ENCODE data around the gene ABHD3. TPM values are rescaled to one million over a fixed set of nuclear protein-coding genes. Genes with fewer than 3 reads are reported as not detected.
A peak's percentile ranks its signal among the peaks of the same experiment; 100 is the strongest.
"Not testable (repeated sequence)": the region's sequence is repeated elsewhere in the genome, so short reads cannot be mapped to it uniquely, and the experiment has no call there.

The ABHD3 gene
- total RNA-seq, 1 donor from 2014 or later: 12.9 TPM

DNA sequence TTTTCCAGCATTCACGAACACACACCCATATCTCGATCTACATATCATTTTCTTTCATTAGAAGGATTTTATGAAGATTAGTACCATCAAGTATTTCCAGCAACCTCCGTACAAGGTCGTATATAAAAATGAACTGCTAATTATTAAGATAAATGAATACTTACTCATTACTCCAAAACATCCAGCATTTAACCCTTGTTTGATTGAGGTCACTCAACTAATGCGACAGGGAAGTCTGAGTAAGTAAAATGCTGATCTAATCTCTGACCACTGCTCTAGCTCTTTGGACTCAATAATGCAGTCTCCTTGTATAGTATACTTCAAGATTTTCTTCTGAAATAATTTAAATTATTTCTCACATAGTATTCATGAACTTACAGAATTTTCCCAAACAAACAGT lies 2.0 kb downstream of the ABHD3 start:
- ATAC-seq: no peak

DNA sequence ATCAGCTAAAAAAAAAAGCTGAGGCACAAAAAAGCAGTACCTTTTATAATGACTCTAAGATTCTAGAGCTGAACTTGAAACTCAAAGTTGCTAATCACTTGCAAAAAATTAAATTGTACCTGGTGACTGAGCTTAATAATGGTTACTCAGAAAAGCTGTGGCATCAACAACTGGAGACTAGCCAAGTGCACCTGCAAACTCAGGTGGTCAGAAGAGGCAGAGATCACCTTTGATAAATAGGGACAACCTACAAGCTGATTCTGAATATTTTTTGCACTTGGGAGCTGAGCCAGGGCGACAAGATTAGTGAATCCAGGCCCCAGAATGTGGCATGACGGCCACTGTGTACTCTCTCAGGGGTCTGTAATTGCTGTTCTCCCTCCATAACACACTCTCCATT lies 3.0 kb downstream of the ABHD3 start:
- ATAC-seq: no peak

DNA sequence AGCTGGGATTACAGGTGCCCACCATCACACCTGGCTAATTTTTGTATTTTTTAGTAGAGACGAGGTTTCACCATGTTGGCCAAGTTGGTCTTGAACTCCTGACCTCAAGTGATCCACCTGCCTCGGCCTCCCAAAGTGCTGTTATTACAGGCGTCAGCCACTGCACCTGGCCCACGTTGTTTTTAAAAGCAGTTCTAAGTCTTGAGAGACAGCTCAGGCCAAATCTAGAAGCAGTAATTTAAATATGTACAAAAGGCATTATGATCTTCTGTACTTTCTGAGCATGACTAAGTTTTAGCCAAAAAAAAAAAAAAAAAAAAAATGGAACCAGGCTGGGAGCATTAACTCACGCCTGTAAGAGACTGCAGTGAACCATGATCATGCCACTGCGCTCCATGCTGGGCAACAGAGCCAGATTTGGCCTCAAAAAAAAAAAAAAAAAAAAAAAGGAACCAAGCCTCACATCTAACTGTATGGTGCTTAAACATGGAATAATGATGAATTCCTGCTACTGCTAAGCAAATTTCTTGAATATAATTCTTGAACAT lies 4.0 kb downstream of the ABHD3 start:
- ATAC-seq: no peak

DNA sequence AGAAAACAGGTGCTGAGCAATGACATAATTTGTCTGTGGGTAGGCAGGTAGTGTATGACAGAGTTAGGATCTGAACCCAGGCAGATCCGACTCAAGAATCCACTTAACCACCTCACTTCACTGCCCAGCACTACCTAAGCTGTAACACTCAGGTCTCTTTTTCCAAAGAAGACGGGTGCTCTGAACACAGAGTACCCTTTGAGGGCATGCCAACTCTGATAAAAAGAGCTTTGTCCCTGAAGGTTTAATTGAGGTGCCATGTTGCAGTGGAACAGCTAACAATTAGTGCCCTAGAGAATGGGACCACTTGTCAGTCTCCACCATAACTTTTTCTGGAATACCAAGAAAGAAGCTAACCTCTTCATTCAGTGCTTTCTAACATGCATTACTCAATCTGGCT lies 11.3 kb downstream of the ABHD3 start:
- ATAC-seq: no peak

DNA sequence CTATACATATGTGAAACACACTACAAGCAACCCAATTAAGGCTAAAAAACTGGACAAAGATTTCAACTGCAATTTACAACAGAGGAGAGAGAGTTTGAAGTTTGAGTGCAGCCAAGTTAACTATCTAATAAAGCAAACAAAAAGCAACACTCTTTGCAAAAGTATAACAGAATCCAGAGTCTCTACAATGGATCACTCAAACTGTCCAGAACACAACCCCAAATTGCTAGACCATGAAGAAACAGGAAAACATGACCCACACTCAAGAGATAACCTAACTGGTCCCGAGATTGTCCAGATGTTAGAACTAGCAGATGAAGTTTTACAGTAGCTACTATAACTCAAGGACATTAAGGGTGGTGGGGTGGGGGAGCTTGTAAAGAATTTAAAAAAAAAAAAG lies 14.8 kb downstream of the ABHD3 start:
- no peak for ATAC-seq

DNA sequence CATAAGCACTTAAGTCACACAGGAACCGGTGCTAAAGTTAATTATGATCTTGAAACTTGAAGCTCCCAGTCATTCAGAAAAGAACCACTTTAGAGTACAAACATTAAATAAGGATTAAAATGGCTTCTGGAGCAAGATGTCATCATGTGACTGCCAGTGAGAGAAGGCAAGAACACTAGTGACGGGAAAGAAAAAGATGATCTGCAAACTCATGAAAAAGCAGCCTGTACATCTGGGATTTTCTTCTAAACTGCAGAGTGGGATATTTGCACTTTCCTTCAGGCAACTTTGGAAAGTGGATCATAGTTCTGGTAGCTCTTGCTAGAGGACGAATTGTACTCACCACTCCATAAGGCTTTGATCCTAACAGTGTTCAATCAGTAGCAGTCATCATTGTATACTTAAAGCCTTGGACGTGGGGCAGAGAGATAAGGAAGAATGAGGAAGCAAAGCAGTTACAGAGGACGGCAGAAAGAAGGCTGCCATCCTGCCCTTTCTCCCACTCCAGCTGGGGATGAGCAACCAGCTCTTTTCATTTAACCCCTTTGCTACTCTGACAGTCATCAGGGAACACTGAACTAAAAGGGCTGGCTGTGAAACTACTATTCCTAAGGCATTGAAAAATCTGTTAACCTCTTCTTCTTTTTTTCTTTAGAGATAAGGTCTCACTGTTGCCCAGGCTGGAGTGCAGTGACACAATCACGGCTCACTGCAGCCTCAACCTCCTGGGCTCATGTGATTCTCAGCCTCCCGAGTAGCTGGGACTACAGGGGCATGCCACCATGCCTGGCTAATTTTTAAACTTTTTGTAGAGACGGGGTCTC lies 18.1 kb downstream of the ABHD3 start:
- no peak for ATAC-seq

DNA sequence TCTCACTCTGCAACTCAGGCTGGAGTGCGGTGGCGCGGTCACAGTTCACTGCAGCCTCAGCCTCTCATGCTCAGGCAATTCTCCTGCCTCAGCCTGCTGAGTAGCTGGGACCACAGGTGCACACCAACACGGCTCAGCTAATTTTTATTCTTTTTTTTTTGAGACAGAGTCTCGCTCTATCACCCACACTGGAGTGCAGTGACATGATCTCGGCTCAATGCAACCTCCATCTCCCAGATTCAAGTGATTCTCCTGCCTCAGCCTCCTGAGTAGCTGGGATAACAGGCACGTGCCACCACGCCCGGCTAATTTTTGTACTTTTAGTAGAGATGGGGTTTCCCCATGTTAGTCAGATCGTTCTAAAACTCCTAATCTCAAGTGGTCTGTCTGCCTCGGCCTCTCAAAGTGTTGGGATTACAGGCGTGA lies 19.0 kb downstream of the ABHD3 start:
- ATAC-seq: peak; percentile 29

DNA sequence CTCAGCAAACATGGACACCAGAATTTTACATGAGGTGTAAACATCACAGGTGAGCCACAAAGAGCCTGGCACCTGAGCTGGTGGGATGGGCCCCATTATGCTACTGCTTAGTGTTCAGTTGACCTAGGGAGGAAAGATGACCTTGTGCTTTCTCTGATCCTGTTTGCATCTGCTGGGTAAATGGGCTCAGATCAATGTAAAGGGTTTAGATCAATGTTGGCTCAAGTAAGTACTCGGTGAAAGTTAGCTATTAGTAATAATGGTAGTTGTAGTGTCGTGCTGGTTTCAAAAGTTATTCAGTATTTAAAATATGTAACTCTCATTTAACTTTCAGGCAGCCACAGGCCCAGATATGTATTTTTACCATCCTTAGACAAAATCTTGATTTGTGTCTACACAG lies 19.8 kb downstream of the ABHD3 start:
- no peak for ATAC-seq

DNA sequence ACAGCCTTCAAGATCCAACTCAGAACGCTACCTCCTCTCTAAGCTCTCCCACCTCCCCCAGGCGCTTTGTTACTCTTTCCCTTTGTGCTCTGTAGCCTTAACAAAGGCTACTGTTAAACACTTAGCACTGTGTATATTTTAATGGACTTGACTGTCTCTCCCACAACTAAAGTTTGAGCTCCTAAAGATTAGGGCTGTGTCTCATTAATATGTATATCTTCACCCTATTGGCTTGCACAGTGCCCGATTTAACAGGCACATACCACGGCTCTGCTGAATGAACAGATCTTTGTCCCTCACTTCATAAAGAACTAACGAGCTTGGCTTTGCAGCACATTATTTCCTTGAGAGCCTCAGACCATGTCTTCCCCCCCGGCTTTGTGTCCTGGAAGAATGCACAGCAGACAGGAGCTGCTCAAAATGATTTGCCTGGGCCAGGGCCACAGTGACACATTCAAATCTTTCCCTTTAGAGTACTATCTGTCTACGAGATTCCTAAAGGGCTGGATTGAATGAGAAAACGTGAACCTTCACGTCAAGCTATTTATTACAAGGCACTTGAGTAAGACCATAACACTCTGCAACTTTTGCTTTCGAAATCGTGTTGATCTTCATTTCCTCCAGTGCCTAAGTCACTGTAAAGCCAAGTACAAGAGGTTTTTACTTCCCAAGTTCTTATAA lies 22.1 kb downstream of the ABHD3 start:
- no peak for ATAC-seq

DNA sequence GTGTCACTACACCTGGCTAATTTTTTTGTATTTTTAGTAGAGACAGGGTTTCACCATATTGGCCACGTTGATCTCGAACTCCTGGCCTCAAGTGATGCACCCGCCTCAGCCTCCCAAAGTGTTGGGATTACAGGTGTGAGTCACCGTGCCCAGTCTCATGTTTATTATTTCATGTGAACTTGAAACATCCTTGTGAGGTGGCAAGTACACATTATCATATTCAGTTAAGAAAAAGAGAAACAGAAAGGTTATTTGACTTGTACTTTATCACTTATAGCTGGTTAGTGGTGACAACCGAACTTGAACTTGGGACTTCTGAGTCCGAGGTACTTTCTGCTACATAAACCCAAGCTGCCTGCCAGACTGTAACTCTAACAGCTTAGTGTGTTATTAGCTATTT lies 24.4 kb downstream of the ABHD3 start:
- ATAC-seq: no peak

DNA sequence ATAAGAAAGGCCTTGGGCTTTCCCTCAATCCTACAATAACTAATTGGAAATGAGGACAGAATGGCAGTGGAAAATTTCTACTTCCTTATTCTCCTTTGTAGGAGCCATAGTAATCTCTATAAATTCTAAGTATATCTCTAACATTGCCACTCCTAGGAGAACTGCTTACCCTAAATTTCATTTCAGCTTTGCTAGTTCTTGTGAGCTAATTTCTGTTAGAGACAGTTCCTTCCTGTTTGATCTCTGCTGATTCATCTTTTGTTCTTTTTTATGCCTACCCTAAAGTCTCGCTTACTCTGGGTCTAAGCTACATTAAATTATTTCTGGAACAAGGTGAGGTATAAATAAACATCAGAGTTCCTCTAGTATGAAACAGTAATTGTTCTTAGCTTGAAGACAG lies 25.7 kb downstream of the ABHD3 start:
- peak; percentile 35 for ATAC-seq

DNA sequence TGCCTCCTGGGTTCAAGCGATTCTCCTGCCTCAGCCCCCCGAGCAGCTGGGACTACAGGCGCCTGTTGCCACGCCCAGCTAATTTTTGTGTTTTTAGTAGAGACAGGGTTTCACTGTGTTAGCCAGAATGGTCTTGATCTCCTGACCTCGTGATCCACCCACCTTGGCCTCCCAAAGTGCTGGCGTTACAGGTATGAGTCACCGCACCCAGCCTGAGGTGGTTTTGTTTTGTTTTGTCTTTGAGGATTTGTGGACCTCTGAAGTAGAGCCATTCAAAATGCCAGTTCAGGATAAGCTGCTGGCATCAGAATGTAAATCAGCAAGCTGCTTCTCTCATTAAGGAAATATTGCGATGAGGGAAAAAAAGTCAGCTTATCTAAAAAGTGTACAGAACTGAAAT lies 29.2 kb downstream of the ABHD3 start:
- ATAC-seq: peak; percentile 63

DNA sequence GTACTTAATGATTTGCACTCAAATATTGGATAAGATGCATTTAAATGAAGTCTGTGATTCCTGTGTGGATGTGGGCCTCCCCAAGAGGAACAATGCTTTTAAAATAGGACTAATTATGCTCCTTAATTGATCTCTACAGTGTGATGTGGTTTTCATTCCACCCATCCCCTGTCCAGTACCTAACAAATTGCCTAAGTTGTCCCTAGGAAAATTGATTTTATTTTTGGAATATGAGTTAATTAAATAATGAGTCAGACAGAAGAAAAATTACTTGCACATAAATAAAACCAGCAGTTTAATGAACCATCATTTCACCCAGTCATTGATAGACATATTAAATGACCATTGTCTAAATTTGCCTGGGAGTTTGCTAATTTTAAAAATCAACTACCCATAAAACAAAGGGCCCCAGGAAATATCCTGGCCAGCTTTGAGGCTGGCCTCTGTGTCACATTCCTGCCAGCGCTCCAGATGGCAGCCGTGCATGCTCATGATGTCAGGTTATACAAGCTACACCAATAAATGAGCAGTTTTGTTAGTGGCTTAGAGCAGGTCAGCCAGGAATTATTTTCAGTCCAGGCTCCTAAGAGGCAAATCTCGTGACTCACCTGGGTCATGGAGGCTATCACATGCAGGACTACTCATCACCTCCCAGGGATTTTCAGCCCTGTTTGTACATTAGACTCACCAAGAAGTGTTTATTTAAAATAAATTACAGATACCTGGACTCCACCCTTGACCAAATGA lies 31.9 kb downstream of the ABHD3 start:
- peak; percentile 89 for ATAC-seq

DNA sequence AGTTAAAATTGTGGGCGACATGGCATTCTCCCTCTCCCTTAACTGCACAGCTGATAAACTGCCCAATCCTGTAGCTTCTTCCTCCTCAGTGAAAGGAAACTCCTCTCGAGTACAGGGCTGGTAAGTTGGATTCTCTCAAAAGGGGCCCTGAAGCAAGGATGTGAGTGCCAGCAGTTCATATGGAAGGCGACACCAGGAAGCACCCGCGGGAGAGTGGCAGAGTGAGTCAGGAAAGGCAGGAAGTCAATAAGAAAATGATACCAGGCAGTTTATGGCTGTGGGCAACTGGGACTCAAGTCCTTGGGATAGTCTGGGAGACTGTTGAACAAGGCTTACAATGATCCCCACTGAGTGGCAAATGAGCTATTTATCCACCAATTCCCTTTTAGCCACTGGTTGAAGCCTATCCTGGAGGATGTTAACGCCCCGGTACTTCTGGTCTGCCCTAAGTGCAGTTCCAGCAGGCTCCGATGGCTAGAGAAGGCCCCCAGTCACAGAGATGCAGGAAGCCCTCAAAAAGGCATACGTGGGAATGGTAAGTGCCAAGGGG lies 34.8 kb downstream of the ABHD3 start:
- peak; percentile 51 for ATAC-seq

DNA sequence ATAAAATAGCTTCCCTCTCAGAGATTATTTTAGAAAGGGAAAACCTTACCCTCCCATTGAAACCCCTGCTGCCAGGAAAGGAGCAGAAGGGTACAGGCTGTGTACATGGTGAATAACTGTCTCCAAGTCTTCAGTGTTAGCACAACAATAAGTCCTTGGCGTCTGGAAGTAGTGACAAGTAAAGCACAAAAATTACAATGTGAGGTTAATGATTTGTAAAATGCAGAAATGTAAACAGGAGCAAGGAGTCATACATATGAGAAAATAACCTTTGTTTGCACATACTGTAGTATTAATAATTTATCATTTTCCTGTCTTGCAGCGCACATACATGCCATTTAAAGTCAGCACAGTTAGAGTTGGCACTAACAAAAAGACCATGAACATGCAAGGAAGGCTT lies 40.5 kb downstream of the ABHD3 start:
- no peak for ATAC-seq

DNA sequence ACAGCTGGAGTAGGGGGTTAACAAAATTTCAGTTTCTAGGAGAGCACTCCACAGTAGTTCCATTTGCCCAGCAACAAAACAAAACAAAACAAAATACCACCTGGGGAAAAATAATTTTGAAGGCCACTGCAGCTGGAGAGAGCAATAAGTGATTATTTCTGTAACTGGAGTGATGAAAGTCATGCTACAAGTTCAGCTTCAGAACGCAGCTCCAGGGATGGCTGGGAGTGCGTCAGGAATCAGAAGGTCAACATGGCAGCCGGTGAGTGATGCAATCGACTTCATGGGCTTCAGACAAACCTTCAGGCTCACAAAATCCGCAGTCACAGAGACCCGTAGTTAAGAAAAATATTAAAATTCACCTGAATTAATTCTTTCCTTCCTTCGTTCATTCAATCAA lies 41.0 kb downstream of the ABHD3 start:
- no peak for ATAC-seq

DNA sequence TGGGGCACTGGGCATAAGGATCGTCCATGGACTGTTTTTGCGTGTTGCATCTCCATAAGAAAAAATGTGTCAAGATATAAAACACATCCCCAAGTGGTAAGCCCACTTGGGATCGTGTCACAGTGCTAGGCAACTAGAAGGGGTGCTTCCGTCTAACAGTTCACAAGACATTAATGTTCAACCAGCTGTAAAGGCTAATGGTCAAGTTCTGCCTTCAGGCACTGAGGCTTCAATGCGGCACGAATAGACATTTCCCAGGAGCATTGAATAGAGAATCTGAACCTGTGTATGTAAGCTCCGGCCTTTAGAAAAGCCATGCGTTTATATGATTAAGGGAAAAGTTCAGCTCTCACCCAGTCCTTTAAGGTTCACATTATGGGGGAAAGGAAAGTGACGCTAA lies 42.0 kb downstream of the ABHD3 start:
- no peak for ATAC-seq

DNA sequence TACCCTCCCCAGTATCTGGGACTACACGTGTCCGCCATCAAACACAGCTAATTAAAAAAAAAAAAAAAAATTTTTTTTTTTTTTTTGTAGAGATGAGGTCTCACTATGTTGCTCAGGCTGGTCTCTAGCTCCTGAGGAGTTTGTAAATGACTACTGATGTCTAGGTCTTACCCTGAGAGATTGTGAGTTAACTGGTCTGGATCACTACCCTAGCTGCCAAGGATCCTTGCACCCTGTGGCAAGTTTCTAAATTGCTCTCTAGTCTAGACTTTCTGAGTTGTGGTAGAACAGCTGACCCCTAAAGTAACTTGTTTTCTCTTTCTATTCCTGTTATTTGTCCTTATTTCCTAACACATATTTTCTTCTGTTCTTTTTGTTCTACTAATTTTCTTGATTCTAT lies 44.5 kb downstream of the ABHD3 start:
- no peak for ATAC-seq

DNA sequence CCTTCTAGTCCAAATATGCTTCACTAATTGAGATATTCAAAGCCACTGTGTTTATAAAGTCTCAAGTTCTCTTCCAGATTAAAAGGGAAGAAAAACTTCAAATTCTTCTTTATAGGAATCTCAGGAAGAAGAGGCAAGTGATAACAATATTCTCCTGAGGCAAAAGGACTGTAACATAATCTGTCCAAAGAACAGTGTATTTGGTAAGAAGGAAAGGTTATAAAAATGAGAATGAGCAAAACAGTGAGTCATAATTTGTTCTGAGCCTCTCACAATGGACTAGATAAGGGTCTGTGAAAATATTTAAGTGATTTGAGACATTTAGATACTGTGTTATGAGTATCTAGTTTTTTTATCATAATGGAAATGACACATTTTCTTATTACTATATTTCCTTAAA lies 48.2 kb downstream of the ABHD3 start:
- no peak for ATAC-seq

DNA sequence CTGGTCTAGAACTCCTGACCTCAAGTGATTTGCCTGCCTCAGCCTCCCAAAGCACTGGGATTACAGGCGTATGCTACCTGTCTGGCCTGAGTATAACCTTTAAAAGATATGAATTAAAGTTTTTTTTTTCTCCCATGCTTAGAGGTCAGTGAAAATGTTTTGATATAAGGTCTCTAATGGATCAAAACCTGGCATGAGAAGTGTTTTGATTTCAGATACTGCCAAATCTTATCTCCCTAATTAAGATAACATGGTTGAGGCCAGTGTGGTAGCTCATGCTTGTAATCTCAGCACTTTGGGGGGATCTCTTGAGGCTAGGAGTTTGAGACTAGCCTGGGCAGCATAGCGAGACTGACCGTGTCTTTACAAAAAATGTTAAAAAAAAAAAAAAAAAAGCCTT lies 51.2 kb downstream of the ABHD3 start:
- ATAC-seq: no peak

DNA sequence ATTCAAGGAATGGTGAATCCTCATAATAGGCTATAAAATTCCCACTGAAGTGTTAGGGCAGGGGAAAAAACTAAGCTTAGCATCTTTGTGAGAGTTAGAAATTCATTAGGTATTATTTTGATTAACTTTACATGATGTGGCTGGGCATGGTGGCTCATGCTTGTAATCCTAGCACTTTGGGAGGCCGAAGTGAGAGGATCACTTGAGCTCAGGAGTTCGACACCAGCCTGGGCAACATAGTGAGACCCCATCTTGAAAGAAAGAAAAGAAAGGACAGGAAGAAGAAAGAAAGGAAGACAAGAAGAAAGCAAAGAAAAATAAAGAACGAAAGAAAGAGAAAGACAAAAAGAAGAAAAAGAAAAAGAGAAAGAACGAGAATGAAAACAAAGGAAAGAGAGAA lies 52.5 kb downstream of the ABHD3 start:
- no peak for ATAC-seq

DNA sequence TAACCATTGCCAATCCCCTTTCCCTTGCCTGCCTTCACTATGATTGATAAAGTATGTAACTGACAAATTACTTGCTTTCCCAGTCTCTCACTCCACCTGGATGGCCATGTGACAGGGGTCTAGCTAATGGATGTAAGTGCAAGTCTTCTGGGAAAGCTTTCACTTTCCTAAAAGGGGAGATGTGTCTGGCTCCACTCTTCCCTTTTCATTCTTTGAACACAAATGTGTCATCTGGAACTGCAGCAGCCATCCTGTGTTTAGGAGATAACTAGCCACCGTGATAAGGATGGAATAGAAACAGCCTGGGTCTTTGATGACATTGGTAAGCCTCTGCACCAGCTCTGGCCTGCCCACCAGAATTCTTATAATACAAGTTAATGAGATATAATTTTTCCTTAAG lies 54.3 kb downstream of the ABHD3 start:
- ATAC-seq: no peak

DNA sequence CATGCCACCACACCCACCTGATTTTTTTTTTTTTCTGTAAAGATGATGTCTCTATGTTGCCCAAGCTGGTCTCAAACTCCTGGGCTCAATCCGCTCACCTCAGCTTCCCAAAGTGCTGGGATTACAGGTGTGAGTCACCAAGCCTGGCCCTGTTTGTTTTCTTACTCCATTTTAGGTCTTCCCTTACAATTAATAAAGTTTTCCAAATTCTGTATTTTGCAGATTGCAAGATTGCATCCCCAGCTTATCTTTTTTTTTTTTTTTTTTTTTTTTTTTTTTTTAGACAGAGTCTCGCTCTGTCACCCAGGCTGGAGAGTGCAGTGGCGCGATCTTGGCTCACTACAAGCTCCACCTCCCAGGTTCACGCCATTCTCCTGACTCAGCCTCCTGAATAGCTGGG lies 64.2 kb downstream of the ABHD3 start:
- ATAC-seq: not testable (repeated sequence)

Measured in esophagus mucosa (tissue), 1 donor.